MCF 10A (cell line): ENCODE results near the gene MTMR3. TPM values are rescaled to one million over a fixed set of nuclear protein-coding genes. Genes with fewer than 3 reads are reported as not detected.
A peak's percentile ranks its signal among the peaks of the same experiment; 100 is the strongest.

Experiments used
- BruUV-seq: library from RNA; stranded (reverse); fragments of 400-500 nt; replicated peaks from 2 replicates; lab custom pipeline; 2021; lab: Mats Ljungman, UMichigan
- CTCF ChIA-PET: fragments of 300-600 bp; sonication (Branson Sonifier 250); formaldehyde crosslinking; extraction: SDS; loops from one replicate; lab custom pipeline; 2021; ENCODE audit warnings: antibody characterized with exemption, inconsistent platforms; lab: Yijun Ruan, JAX
- POLR2A ChIA-PET: fragments of 300-600, 350-650 bp; sonication (Branson Sonifier 250); formaldehyde crosslinking; extraction: SDS; loops from one replicate; lab custom pipeline; 2020; ENCODE audit warnings: antibody characterized with exemption, inconsistent platforms; lab: Yijun Ruan, JAX
- DNase-seq: peaks from one replicate; pipeline ENCODE4 v3.0.0-alpha.2; 2018; ENCODE audit not compliant: unreplicated experiment
- H3K27ac Mint-ChIP-seq: one replicate; pipeline ENCODE4 v1.8.0; 2022; ENCODE audit warnings: mild to moderate bottlenecking, low read depth, mixed read lengths; ENCODE audit not compliant: unreplicated experiment
- H3K27me3 Mint-ChIP-seq: one replicate; pipeline ENCODE4 v1.8.0; 2022; ENCODE audit warnings: mixed read lengths; ENCODE audit not compliant: insufficient read depth, unreplicated experiment
- H3K36me3 Mint-ChIP-seq: one replicate; pipeline ENCODE4 v1.8.0; 2022; ENCODE audit warnings: mild to moderate bottlenecking, moderate library complexity, mixed read lengths; ENCODE audit not compliant: insufficient read depth, unreplicated experiment
- H3K4me1 Mint-ChIP-seq: one replicate; pipeline ENCODE4 v1.8.0; 2022; ENCODE audit warnings: mixed read lengths; ENCODE audit not compliant: insufficient read depth, unreplicated experiment
- H3K4me3 Mint-ChIP-seq: one replicate; pipeline ENCODE4 v1.8.0; 2022; ENCODE audit warnings: mild to moderate bottlenecking, moderate library complexity, mixed read lengths; ENCODE audit not compliant: unreplicated experiment
- H3K9me3 Mint-ChIP-seq: one replicate; pipeline ENCODE4 v1.8.0; 2022; ENCODE audit warnings: mixed read lengths; ENCODE audit not compliant: unreplicated experiment
- CTCF ChIP-seq: fragments of 200-600 bp; IDR thresholded peaks from one replicate; pipeline ENCODE4 v1.8.0; 2022; ENCODE audit warnings: antibody characterized with exemption, mild to moderate bottlenecking; ENCODE audit not compliant: unreplicated experiment
- intact Hi-C: fragments of 100-400 bp; cut with micrococcal nuclease; formaldehyde crosslinking; loops from 2 replicates; pipeline ENCODE4 v1.14.1; 2022
- total RNA-seq: library from RNA; stranded (reverse); gene quantifications from 2 replicates; pipeline ENCODE4 v1.2.3, GENCODE V29; 2022

The MTMR3 gene
- total RNA-seq, 1 experiment from 2014 or later = 34.4 TPM

GRCh38 chr22:30007361-30007760, 124.4 kb downstream of the MTMR3 start:
- Mint-ChIP-seq H3K27me3 (no peaks in the 10 kb centered on the region), H3K4me1 (no peaks in the 10 kb centered on the region), H3K4me3 (no peak overlapping the region), H3K27ac (no peak overlapping the region), H3K9me3 (no peaks in the 10 kb centered on the region), H3K36me3 (peaks cover 50% of the 10 kb centered on the region)
- ChIA-PET CTCF (interaction anchor here (0.6 to 3.4 kb wide), 4 partner anchors 11 to 205 kb away, joined by 3 to 34 read pairs (median 3); no protein-coding TSS in a partner anchor), POLR2A (interaction anchor here (0.7 kb wide), 1 partner anchor 91 kb away, joined by 3 read pairs; no protein-coding TSS in a partner anchor)
- no peak for TF ChIP-seq CTCF
- DNase-seq = no peak
- no TSS peak for BruUV-seq
- intact Hi-C loops = loop anchor here (5.0 kb wide), 3 partner anchors 80 to 610 kb away; no protein-coding TSS in a partner anchor

- Mint-ChIP-seq H3K4me3 (no peak overlapping the region), H3K9me3 (no peaks in the 10 kb centered on the region), H3K36me3 (peaks cover 57% of the 10 kb centered on the region), H3K4me1 (no peaks in the 10 kb centered on the region), H3K27ac (peak overlapping the region; percentile 9), H3K27me3 (no peaks in the 10 kb centered on the region)
- no peak for DNase-seq
- CTCF ChIA-PET = interaction anchor here (0.5 to 1.5 kb wide), 4 partner anchors 30 to 455 kb away, joined by 3 to 8 read pairs (median 4); partner anchors contain the start of gene THOC5
- TF ChIP-seq CTCF = no peak
- intact Hi-C loops = loop anchor here (5.0 kb wide), 3 partner anchors 79 to 611 kb away; no protein-coding TSS in a partner anchor
- no TSS peak for BruUV-seq
- POLR2A ChIA-PET = interaction anchor here (0.6 kb wide), 1 partner anchor 17 kb away, joined by 3 read pairs; no protein-coding TSS in a partner anchor
Measured at GRCh38 chr22:30008401-30008800, 125.4 kb downstream of the MTMR3 start.

GRCh38 chr22:30009478-30009877, 126.5 kb downstream of the MTMR3 start:
- TF ChIP-seq CTCF = no peak
- Mint-ChIP-seq H3K4me3 (no peak overlapping the region), H3K27ac (no peak overlapping the region), H3K4me1 (no peaks in the 10 kb centered on the region), H3K36me3 (peaks cover 52% of the 10 kb centered on the region), H3K27me3 (no peaks in the 10 kb centered on the region), H3K9me3 (no peaks in the 10 kb centered on the region)
- no TSS peak for BruUV-seq
- ChIA-PET POLR2A (no interaction called here), CTCF (interaction anchor here (0.8 kb wide), 1 partner anchor 60 kb away, joined by 3 read pairs; no protein-coding TSS in a partner anchor)
- DNase-seq = no peak
- intact Hi-C loops = loop anchor here (5.0 kb wide), 3 partner anchors 78 to 612 kb away; no protein-coding TSS in a partner anchor

GRCh38 chr22:30010789-30011405, 127.9 kb downstream of the MTMR3 start:
- H3K4me3 Mint-ChIP-seq = no peak overlapping the region
- H3K4me1 Mint-ChIP-seq = peaks cover 6% of the 10 kb centered on the region
- ChIA-PET POLR2A (interaction anchor here (0.9 kb wide), 1 partner anchor 375 kb away, joined by 3 read pairs; no protein-coding TSS in a partner anchor), CTCF (interaction anchor here (0.5 kb wide), 1 partner anchor 78 kb away, joined by 3 read pairs; no protein-coding TSS in a partner anchor)
- no peak overlapping the region for H3K27ac Mint-ChIP-seq
- BruUV-seq = no TSS peak
- no peak for TF ChIP-seq CTCF
- no peak for DNase-seq
- no peaks in the 10 kb centered on the region for H3K27me3 Mint-ChIP-seq
- peaks cover 51% of the 10 kb centered on the region for H3K36me3 Mint-ChIP-seq
- intact Hi-C loops = no loop called here
- H3K9me3 Mint-ChIP-seq = no peaks in the 10 kb centered on the region
